Thyroid gland (tissue), 4 donors: Measurements from ENCODE around the gene PTGER4.

Experiments
- CTCF ChIP-seq, 6 experiments: fragments of 200-600 bp in 3 of 6; fragments of 450-650 bp in 3 of 6; sonication (generic) in 3 of 6; IDR thresholded peaks; one replicate each; pipeline ENCODE4 v1.5.1; 2016 to 2019; ENCODE audit warnings: antibody characterized with exemption in 6 of 6, mild to moderate bottlenecking in 2 of 6, inconsistent platforms in 1 of 6, moderate library complexity in 1 of 6
- POLR2A ChIP-seq, 2 donors: fragments of 450-650 bp; IDR thresholded peaks; one replicate each; pipeline ENCODE4 v1.6.1; 2017; ENCODE audit warnings: antibody characterized with exemption in 2 of 2, mild to moderate bottlenecking in 2 of 2, moderate library complexity in 1 of 2

GRCh38 chr5:40735609-40736008 lies 55.9 kb downstream of the PTGER4 start:
- TF ChIP-seq CTCF (IDR thresholded peaks at IDR 0.05) = no peak
- no peak for TF ChIP-seq POLR2A (IDR thresholded peaks at IDR 0.05)
